HG03175 (cell line): ENCODE results near the gene LRRC4C.
"Not testable (repeated sequence)": the region's sequence is repeated elsewhere in the genome, so short reads cannot be mapped to it uniquely, and the experiment has no call there.

Experiments used
- ATAC-seq: cut with Tn5 transposase; IDR thresholded peaks from one replicate; pipeline ENCODE4 v1.9.1; 2021; ENCODE audit warnings: mild to moderate bottlenecking, moderate library complexity; ENCODE audit not compliant: unreplicated experiment

Gene LRRC4C

GRCh38 chr11:40885250-40885954, 574.0 kb downstream of the LRRC4C start:
- no peak for ATAC-seq

GRCh38 chr11:40882301-40882700, 577.2 kb downstream of the LRRC4C start:
- ATAC-seq = no peak

GRCh38 chr11:40879911-40880310, 579.5 kb downstream of the LRRC4C start:
- ATAC-seq = no peak

GRCh38 chr11:40877981-40878380, 581.5 kb downstream of the LRRC4C start:
- no peak for ATAC-seq

GRCh38 chr11:40877256-40877655, 582.2 kb downstream of the LRRC4C start:
- ATAC-seq = no peak

- ATAC-seq = no peak
Measured at GRCh38 chr11:40867991-40868632, 591.3 kb downstream of the LRRC4C start.

- ATAC-seq = not testable (repeated sequence)
Measured at GRCh38 chr11:40857754-40858153, 601.7 kb downstream of the LRRC4C start.

- ATAC-seq = no peak
Measured at GRCh38 chr11:40842750-40843339, 616.6 kb downstream of the LRRC4C start.

- no peak for ATAC-seq
Measured at GRCh38 chr11:40841231-40841630, 618.2 kb downstream of the LRRC4C start.

GRCh38 chr11:40838181-40838683, 621.2 kb downstream of the LRRC4C start:
- ATAC-seq = no peak

- ATAC-seq = no peak
Measured at GRCh38 chr11:40827116-40827515, 632.3 kb downstream of the LRRC4C start.

- ATAC-seq = no peak
Measured at GRCh38 chr11:40826601-40827000, 632.9 kb downstream of the LRRC4C start.

- no peak for ATAC-seq
Measured at GRCh38 chr11:40825201-40825834, 634.1 kb downstream of the LRRC4C start.

GRCh38 chr11:40819230-40819629, 640.2 kb downstream of the LRRC4C start:
- no peak for ATAC-seq

GRCh38 chr11:40816976-40817375, 642.5 kb downstream of the LRRC4C start:
- ATAC-seq = no peak

GRCh38 chr11:40797981-40798380, 661.5 kb downstream of the LRRC4C start:
- ATAC-seq = no peak

GRCh38 chr11:40787224-40787623, 672.2 kb downstream of the LRRC4C start:
- ATAC-seq = no peak

GRCh38 chr11:40763046-40763445, 696.4 kb downstream of the LRRC4C start:
- no peak for ATAC-seq

GRCh38 chr11:40759341-40759740, 700.1 kb downstream of the LRRC4C start:
- ATAC-seq = no peak

- ATAC-seq = no peak
Measured at GRCh38 chr11:40754297-40754696, 705.2 kb downstream of the LRRC4C start.

- no peak for ATAC-seq
Measured at GRCh38 chr11:40746282-40746681, 713.2 kb downstream of the LRRC4C start.

GRCh38 chr11:40732132-40732531, 727.3 kb downstream of the LRRC4C start:
- ATAC-seq = no peak
